H1 (cell line): ENCODE results near the gene WHAMM. TPM values are rescaled to one million over a fixed set of nuclear protein-coding genes. Genes with fewer than 3 reads are reported as not detected.

Source experiments
- ASH2L ChIP-seq: fragments of 200-600, 300-600 bp; sonication (generic); IDR thresholded peaks from one replicate; pipeline ENCODE4 v1.7.1; 2017; ENCODE audit warnings: low read length
- BCL11A ChIP-seq, 2 experiments: IDR thresholded peaks; one replicate each; pipeline ENCODE4 v1.6.1; 2011; ENCODE audit warnings: low read depth in 2 of 2, low read length in 2 of 2, mild to moderate bottlenecking in 2 of 2
- CHD1 ChIP-seq: IDR thresholded peaks from 2 replicates; pipeline ENCODE4 v1.6.1; 2012; ENCODE audit warnings: low read depth, low read length, improper control_type of control experiment
- CTBP2 ChIP-seq: IDR thresholded peaks from 2 replicates; pipeline ENCODE4 v1.7.0; 2011; ENCODE audit warnings: borderline replicate concordance, mild to moderate bottlenecking, moderate library complexity, mixed read lengths, low read length; ENCODE audit not compliant: insufficient read depth, insufficient read length
- GABPA ChIP-seq: IDR thresholded peaks from 2 replicates; pipeline ENCODE4 v1.6.1; 2011; ENCODE audit warnings: mild to moderate bottlenecking, low read length, moderate library complexity, borderline replicate concordance; ENCODE audit not compliant: insufficient read depth
- GTF2F1 ChIP-seq: IDR thresholded peaks from 2 replicates; pipeline ENCODE4 v1.6.1; 2012; ENCODE audit warnings: low read depth, low read length, improper control_type of control experiment, borderline replicate concordance
- RFX5 ChIP-seq: IDR thresholded peaks from 2 replicates; pipeline ENCODE4 v1.6.1; 2011; ENCODE audit warnings: low read depth, low read length, improper control_type of control experiment, borderline replicate concordance
- RNF2 ChIP-seq: fragments of 200-900, 300-1000 bp; sonication (generic); IDR thresholded peaks from 2 replicates; pipeline ENCODE4 v1.7.1; 2016; ENCODE audit warnings: borderline replicate concordance, low read depth, mild to moderate bottlenecking, antibody characterized with exemption, low read length; ENCODE audit not compliant: poor library complexity, severe bottlenecking; ENCODE audit errors: missing control alignments
- SP2 ChIP-seq: IDR thresholded peaks from 2 replicates; pipeline ENCODE4 v1.6.1; 2012; ENCODE audit warnings: mild to moderate bottlenecking, low read length, inconsistent platforms
- TEAD4 ChIP-seq: IDR thresholded peaks from 2 replicates; pipeline ENCODE4 v1.6.1; 2012; ENCODE audit warnings: low read depth, low read length, inconsistent platforms, mixed read lengths
- polyA plus RNA-seq, 7 experiments: library from polyadenylated mRNA; depleted of rRNA in 3 of 7; stranded (reverse) in 5 of 7; unstranded in 2 of 7; fragments of >200 nt in 5 of 7; fragments of 200-250 nt in 2 of 7; gene quantifications; 1 replicate in 5 of 7; 2 replicates in 1 of 7; 4 replicates in 1 of 7; pipeline versions ENCODE4 v1.2.1 to v1.2.3, GENCODE V29; 2011 to 2013; ENCODE audit warnings: missing spikeins in 2 of 7, mixed read lengths in 2 of 7
- total RNA-seq: library from RNA; stranded (reverse); fragmentation: NEBNext Ultra II Directional; extraction: Animal tissue kit (Norgen Biotek cat#: 25700); gene quantifications from 2 replicates; pipeline ENCODE4 v1.2.1, GENCODE V29; 2021
- TF ChIP-seq, protein P1 (sequence below): fragments of 300-600 bp; sonication (generic); IDR thresholded peaks from 2 replicates; pipeline ENCODE4 v1.7.1; 2012; ENCODE audit warnings: low read length, moderate library complexity, mild to moderate bottlenecking, inconsistent platforms; ENCODE audit not compliant: insufficient replicate concordance

The WHAMM gene
- total and polyA plus RNA-seq, 2 of the 8 experiments (the other 6 are each of a cell fraction or from before 2014, with no cell fraction given) = 1.1 to 3.3 TPM

DNA sequence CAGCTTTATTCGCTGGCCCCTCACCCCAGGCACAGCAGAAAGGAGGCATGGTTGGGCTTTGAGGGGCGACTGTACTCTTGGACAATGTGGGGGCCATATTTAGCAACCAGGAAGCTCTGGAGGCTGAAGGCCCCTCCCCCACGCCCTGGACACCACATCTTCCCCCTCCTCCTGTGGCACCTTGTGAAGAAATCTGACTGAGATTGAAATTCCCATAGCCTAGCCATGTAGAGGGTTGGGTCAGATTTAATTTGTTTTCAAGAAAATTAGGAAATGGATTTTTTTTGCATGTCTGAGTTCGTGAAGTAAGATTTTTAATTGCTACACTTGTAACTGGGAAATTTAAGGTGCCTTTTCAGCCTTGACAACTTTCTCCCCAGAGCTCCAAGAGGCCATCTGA, 28.1 kb upstream of the WHAMM start (continued):
- TF ChIP-seq, protein P1, sequence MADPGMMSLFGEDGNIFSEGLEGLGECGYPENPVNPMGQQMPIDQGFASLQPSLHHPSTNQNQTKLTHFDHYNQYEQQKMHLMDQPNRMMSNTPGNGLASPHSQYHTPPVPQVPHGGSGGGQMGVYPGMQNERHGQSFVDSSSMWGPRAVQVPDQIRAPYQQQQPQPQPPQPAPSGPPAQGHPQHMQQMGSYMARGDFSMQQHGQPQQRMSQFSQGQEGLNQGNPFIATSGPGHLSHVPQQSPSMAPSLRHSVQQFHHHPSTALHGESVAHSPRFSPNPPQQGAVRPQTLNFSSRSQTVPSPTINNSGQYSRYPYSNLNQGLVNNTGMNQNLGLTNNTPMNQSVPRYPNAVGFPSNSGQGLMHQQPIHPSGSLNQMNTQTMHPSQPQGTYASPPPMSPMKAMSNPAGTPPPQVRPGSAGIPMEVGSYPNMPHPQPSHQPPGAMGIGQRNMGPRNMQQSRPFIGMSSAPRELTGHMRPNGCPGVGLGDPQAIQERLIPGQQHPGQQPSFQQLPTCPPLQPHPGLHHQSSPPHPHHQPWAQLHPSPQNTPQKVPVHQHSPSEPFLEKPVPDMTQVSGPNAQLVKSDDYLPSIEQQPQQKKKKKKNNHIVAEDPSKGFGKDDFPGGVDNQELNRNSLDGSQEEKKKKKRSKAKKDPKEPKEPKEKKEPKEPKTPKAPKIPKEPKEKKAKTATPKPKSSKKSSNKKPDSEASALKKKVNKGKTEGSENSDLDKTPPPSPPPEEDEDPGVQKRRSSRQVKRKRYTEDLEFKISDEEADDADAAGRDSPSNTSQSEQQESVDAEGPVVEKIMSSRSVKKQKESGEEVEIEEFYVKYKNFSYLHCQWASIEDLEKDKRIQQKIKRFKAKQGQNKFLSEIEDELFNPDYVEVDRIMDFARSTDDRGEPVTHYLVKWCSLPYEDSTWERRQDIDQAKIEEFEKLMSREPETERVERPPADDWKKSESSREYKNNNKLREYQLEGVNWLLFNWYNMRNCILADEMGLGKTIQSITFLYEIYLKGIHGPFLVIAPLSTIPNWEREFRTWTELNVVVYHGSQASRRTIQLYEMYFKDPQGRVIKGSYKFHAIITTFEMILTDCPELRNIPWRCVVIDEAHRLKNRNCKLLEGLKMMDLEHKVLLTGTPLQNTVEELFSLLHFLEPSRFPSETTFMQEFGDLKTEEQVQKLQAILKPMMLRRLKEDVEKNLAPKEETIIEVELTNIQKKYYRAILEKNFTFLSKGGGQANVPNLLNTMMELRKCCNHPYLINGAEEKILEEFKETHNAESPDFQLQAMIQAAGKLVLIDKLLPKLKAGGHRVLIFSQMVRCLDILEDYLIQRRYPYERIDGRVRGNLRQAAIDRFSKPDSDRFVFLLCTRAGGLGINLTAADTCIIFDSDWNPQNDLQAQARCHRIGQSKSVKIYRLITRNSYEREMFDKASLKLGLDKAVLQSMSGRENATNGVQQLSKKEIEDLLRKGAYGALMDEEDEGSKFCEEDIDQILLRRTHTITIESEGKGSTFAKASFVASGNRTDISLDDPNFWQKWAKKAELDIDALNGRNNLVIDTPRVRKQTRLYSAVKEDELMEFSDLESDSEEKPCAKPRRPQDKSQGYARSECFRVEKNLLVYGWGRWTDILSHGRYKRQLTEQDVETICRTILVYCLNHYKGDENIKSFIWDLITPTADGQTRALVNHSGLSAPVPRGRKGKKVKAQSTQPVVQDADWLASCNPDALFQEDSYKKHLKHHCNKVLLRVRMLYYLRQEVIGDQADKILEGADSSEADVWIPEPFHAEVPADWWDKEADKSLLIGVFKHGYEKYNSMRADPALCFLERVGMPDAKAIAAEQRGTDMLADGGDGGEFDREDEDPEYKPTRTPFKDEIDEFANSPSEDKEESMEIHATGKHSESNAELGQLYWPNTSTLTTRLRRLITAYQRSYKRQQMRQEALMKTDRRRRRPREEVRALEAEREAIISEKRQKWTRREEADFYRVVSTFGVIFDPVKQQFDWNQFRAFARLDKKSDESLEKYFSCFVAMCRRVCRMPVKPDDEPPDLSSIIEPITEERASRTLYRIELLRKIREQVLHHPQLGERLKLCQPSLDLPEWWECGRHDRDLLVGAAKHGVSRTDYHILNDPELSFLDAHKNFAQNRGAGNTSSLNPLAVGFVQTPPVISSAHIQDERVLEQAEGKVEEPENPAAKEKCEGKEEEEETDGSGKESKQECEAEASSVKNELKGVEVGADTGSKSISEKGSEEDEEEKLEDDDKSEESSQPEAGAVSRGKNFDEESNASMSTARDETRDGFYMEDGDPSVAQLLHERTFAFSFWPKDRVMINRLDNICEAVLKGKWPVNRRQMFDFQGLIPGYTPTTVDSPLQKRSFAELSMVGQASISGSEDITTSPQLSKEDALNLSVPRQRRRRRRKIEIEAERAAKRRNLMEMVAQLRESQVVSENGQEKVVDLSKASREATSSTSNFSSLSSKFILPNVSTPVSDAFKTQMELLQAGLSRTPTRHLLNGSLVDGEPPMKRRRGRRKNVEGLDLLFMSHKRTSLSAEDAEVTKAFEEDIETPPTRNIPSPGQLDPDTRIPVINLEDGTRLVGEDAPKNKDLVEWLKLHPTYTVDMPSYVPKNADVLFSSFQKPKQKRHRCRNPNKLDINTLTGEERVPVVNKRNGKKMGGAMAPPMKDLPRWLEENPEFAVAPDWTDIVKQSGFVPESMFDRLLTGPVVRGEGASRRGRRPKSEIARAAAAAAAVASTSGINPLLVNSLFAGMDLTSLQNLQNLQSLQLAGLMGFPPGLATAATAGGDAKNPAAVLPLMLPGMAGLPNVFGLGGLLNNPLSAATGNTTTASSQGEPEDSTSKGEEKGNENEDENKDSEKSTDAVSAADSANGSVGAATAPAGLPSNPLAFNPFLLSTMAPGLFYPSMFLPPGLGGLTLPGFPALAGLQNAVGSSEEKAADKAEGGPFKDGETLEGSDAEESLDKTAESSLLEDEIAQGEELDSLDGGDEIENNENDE = no peak
- TF ChIP-seq RFX5 = no peak
- TF ChIP-seq GABPA = no peak
- no peak for TF ChIP-seq BCL11A (IDR thresholded peaks at IDR 0.05; ENCODE audit: low read depth in 2 of 2, low read length in 2 of 2)
- no peak for TF ChIP-seq GTF2F1
- no peak for TF ChIP-seq TEAD4
- no peak for TF ChIP-seq SP2
- TF ChIP-seq RNF2 = no peak
- TF ChIP-seq ASH2L = no peak
- no peak for TF ChIP-seq CTBP2
- TF ChIP-seq CHD1 = no peak
